H9 (cell line): ENCODE data around the gene CCDC57. TPM values are rescaled to one million over a fixed set of nuclear protein-coding genes. Genes with fewer than 3 reads are reported as not detected.

ENCODE experiments used
- DNase-seq: peaks from one replicate; pipeline ENCODE4 v3.0.0-alpha.2; 2017
- H2AFZ ChIP-seq: one replicate; pipeline ENCODE4 v1.6.1; 2013; ENCODE audit warnings: mild to moderate bottlenecking, low read length, control low read depth, moderate library complexity
- H2AK5ac ChIP-seq: 2 replicates; pipeline ENCODE4 v1.6.1; 2013; ENCODE audit warnings: low read length, control low read depth, mixed read lengths; ENCODE audit not compliant: insufficient read length
- H2BK120ac ChIP-seq: one replicate; pipeline ENCODE4 v1.6.1; 2013; ENCODE audit warnings: low read depth, mild to moderate bottlenecking, low read length, control low read depth, inconsistent platforms; ENCODE audit not compliant: poor library complexity, severe bottlenecking
- H2BK12ac ChIP-seq: 2 replicates; pipeline ENCODE4 v1.6.1; 2013; ENCODE audit warnings: low read length, control low read depth, mixed read lengths, low read depth; ENCODE audit not compliant: insufficient read length
- H2BK15ac ChIP-seq: 2 replicates; pipeline ENCODE4 v1.6.1; 2013; ENCODE audit warnings: low read depth, low read length, control low read depth
- H2BK20ac ChIP-seq: one replicate; pipeline ENCODE4 v1.6.1; 2013; ENCODE audit warnings: low read depth, mild to moderate bottlenecking, low read length, control low read depth, inconsistent platforms; ENCODE audit not compliant: poor library complexity, severe bottlenecking
- H2BK5ac ChIP-seq: 2 replicates; pipeline ENCODE4 v1.6.1; 2013; ENCODE audit warnings: low read length, control low read depth, mixed read lengths; ENCODE audit not compliant: insufficient read length
- H3K14ac ChIP-seq: 2 replicates; pipeline ENCODE4 v1.6.1; 2013; ENCODE audit warnings: low read length, control low read depth; ENCODE audit not compliant: insufficient read depth
- H3K18ac ChIP-seq: 2 replicates; pipeline ENCODE4 v1.6.1; 2013; ENCODE audit warnings: low read depth, mild to moderate bottlenecking, mixed read lengths, low read length, control low read depth; ENCODE audit not compliant: insufficient read length
- H3K23ac ChIP-seq: 2 replicates; pipeline ENCODE4 v1.6.1; 2013; ENCODE audit warnings: low read length, control low read depth, mixed read lengths, low read depth; ENCODE audit not compliant: insufficient read length
- H3K23me2 ChIP-seq: 2 replicates; pipeline ENCODE4 v1.6.1; 2013; ENCODE audit warnings: low read depth, mild to moderate bottlenecking, mixed read lengths, low read length, control low read depth; ENCODE audit not compliant: insufficient read length, poor library complexity, severe bottlenecking
- H3K27ac ChIP-seq: 2 replicates; pipeline ENCODE4 v1.5.1; 2013; ENCODE audit warnings: low read length, control low read depth, mixed read lengths, low read depth; ENCODE audit not compliant: insufficient read length
- H3K27me3 ChIP-seq: 2 replicates; pipeline ENCODE4 v1.6.1; 2013; ENCODE audit warnings: low read length, control low read depth, inconsistent platforms; ENCODE audit not compliant: insufficient read depth
- H3K4ac ChIP-seq: 2 replicates; pipeline ENCODE4 v1.6.1; 2013; ENCODE audit warnings: low read depth, mild to moderate bottlenecking, control low read depth, inconsistent platforms, low read length, moderate library complexity
- H3K4me1 ChIP-seq: 2 replicates; pipeline ENCODE4 v1.6.1; 2013; ENCODE audit warnings: low read length, control low read depth, inconsistent platforms; ENCODE audit not compliant: insufficient read depth
- H3K4me2 ChIP-seq: 2 replicates; pipeline ENCODE4 v1.6.1; 2013; ENCODE audit warnings: low read length, control low read depth, mixed read lengths; ENCODE audit not compliant: insufficient read length, insufficient read depth
- H3K56ac ChIP-seq: 2 replicates; pipeline ENCODE4 v1.6.1; 2013; ENCODE audit warnings: low read depth, mild to moderate bottlenecking, mixed read lengths, low read length, control low read depth; ENCODE audit not compliant: insufficient read length
- H3K79me1 ChIP-seq: 2 replicates; pipeline ENCODE4 v1.6.1; 2013; ENCODE audit warnings: low read depth, mild to moderate bottlenecking, moderate library complexity, low read length, control low read depth, inconsistent platforms; ENCODE audit not compliant: insufficient read depth, poor library complexity, severe bottlenecking
- H3K79me2 ChIP-seq: 2 replicates; pipeline ENCODE4 v1.6.1; 2013; ENCODE audit warnings: low read length, control low read depth, inconsistent platforms; ENCODE audit not compliant: insufficient read depth
- H3K9ac ChIP-seq: 2 replicates; pipeline ENCODE4 v1.6.1; 2013; ENCODE audit warnings: low read length, control low read depth, mixed read lengths; ENCODE audit not compliant: insufficient read length; ENCODE audit errors: extremely low read depth
- H3K9me3 ChIP-seq: one replicate; pipeline ENCODE4 v1.6.1; 2013; ENCODE audit warnings: low read depth, low read length, inconsistent platforms; ENCODE audit not compliant: control insufficient read depth
- H3T11ph ChIP-seq: one replicate; pipeline ENCODE4 v1.6.1; 2013; ENCODE audit warnings: mild to moderate bottlenecking, low read length, control low read depth, inconsistent platforms
- H4K20me1 ChIP-seq: one replicate; pipeline ENCODE4 v1.6.1; 2013; ENCODE audit not compliant: control insufficient read depth, insufficient read length, insufficient read depth
- H4K5ac ChIP-seq: 2 replicates; pipeline ENCODE4 v1.6.1; 2013; ENCODE audit warnings: low read depth, mild to moderate bottlenecking, mixed read lengths, low read length, control low read depth; ENCODE audit not compliant: insufficient read length
- H4K8ac ChIP-seq: replicated peaks from 2 replicates; pipeline ENCODE4 v1.6.1; 2013; ENCODE audit warnings: low read length, control low read depth, mixed read lengths, low read depth; ENCODE audit not compliant: insufficient read length
- H4K91ac ChIP-seq: 2 replicates; pipeline ENCODE4 v1.6.1; 2013; ENCODE audit warnings: low read depth, mild to moderate bottlenecking, moderate library complexity, mixed read lengths, low read length, control low read depth; ENCODE audit not compliant: insufficient read length
- H3K27ac Mint-ChIP-seq, 3 experiments: 2 replicates in 2 of 3; 3 replicates in 1 of 3; pipeline ENCODE4 v1.8.0; 2020 to 2021; ENCODE audit warnings: mixed read lengths in 3 of 3, mild to moderate bottlenecking in 1 of 3, moderate library complexity in 1 of 3
- H3K27me3 Mint-ChIP-seq: 2 replicates; pipeline ENCODE4 v1.8.0; 2021; ENCODE audit warnings: low read depth, mild to moderate bottlenecking, moderate library complexity, mixed read lengths
- H3K36me3 Mint-ChIP-seq, 3 experiments: 2 replicates in 2 of 3; 3 replicates in 1 of 3; pipeline ENCODE4 v1.8.0; 2020 to 2021; ENCODE audit warnings: low read depth in 3 of 3, mixed read lengths in 3 of 3; ENCODE audit not compliant: insufficient read depth in 1 of 3
- H3K4me1 Mint-ChIP-seq, 2 experiments: 2 replicates each; pipeline ENCODE4 v1.8.0; 2020; ENCODE audit warnings: mixed read lengths in 2 of 2
- H3K4me3 Mint-ChIP-seq, 2 experiments: 2 replicates in 1 of 2; 3 replicates in 1 of 2; pipeline ENCODE4 v1.8.0; 2020 to 2021; ENCODE audit warnings: mild to moderate bottlenecking in 2 of 2, mixed read lengths in 2 of 2, moderate library complexity in 1 of 2
- H3K9me3 Mint-ChIP-seq, 2 experiments: 2 replicates in 1 of 2; 3 replicates in 1 of 2; pipeline ENCODE4 v1.8.0; 2020; ENCODE audit warnings: mild to moderate bottlenecking in 2 of 2, mixed read lengths in 2 of 2, moderate library complexity in 1 of 2
- CTCF ChIP-seq: fragments of 200-600 bp; sonication (generic); conservative IDR thresholded peaks from 3 replicates; pipeline ENCODE4 v1.8.0; 2021; ENCODE audit warnings: antibody characterized with exemption, mild to moderate bottlenecking
- WGBS: extraction: QIAGEN DNeasy Blood & Tissue Kit; methylation state at CpG from one replicate; pipeline ENCODE4 v1.1.7; 2013; ENCODE audit warnings: missing lambda C conversion rate, low lambda C conversion rate, mixed read lengths; ENCODE audit not compliant: insufficient read length; ENCODE audit errors: extremely low coverage; 5-methylcytosine and 5-hydroxymethylcytosine counted together
- total RNA-seq: library from RNA; stranded (reverse); gene quantifications from 2 replicates; pipeline ENCODE4 v1.2.1, GENCODE V29; 2021

The CCDC57 gene
- total RNA-seq, 1 experiment from 2014 or later, result 11.0 TPM

- H2AK5ac ChIP-seq, result no peak overlapping the region
- H3K27me3 ChIP-seq, result no peaks in the 10 kb centered on the region
- peaks cover 2% of the 10 kb centered on the region for H3K79me1 ChIP-seq
- H2AFZ ChIP-seq, result no peak overlapping the region
- no peak overlapping the region for H3K23ac ChIP-seq
- H4K20me1 ChIP-seq, result peaks cover 3% of the 10 kb centered on the region
- H3K23me2 ChIP-seq, result no peaks in the 10 kb centered on the region
- H3K4me1 ChIP-seq, result no peaks in the 10 kb centered on the region
- no peak overlapping the region for H3K4ac ChIP-seq
- H3T11ph ChIP-seq, result no peak overlapping the region
- no peak overlapping the region for H2BK120ac ChIP-seq
- H3K27me3 Mint-ChIP-seq, result no peaks in the 10 kb centered on the region; the same call in 1 of the 2 replicates
- no CpG with 5 or more reads among the region's 19 CpGs for WGBS
- H3K36me3 Mint-ChIP-seq, result peaks cover 6 to 42% (median 39%) of the 10 kb centered on the region in 3 experiments; a peak in 6 of 7 replicates
- H3K9me3 Mint-ChIP-seq, result no peaks in the 10 kb centered on the region
- DNase-seq, result no peak
- no peak overlapping the region for H4K5ac ChIP-seq
- no peak overlapping the region; the same call in 1 of the 2 replicates for H3K14ac ChIP-seq
- no peak overlapping the region for H4K8ac ChIP-seq
- peak overlapping the region; percentile 72 for H3K4me2 ChIP-seq
- H3K4me3 Mint-ChIP-seq, result peak overlapping the region; percentile 83 to 89
- H3K27ac ChIP-seq, result no peak overlapping the region
- H3K56ac ChIP-seq, result no peak overlapping the region
- H3K79me2 ChIP-seq, result no peaks in the 10 kb centered on the region
- no peak for TF ChIP-seq CTCF
- H3K4me1 Mint-ChIP-seq, result peaks cover 0 to 13% of the 10 kb centered on the region in 2 experiments; a peak in 2 of 4 replicates
- H3K9me3 ChIP-seq, result no peaks in the 10 kb centered on the region
- H3K18ac ChIP-seq, result no peak overlapping the region
- H3K9ac ChIP-seq, result no peak overlapping the region
- H4K91ac ChIP-seq, result no peak overlapping the region
- H2BK12ac ChIP-seq, result no peak overlapping the region
- H3K27ac Mint-ChIP-seq, result no peak overlapping the region; a peak in 1 of 7 replicates
- no peak overlapping the region for H2BK20ac ChIP-seq
- no peak overlapping the region for H2BK15ac ChIP-seq
- H2BK5ac ChIP-seq, result no peak overlapping the region
These were observed 160.0 kb downstream of the CCDC57 start for GRCh38 chr17:82052638-82053059.
